Endothelial cell of umbilical vein (primary cell): ENCODE results near the gene LRRC66.

ENCODE experiments used
- EZH2 ChIP-seq: IDR thresholded peaks from 2 replicates; pipeline ENCODE4 v1.6.1; 2012; ENCODE audit warnings: borderline replicate concordance, low read depth, mild to moderate bottlenecking, moderate library complexity, low read length, inconsistent platforms; ENCODE audit not compliant: severe bottlenecking
- FOS ChIP-seq: IDR thresholded peaks from 2 replicates; pipeline ENCODE4 v1.6.1; 2011; ENCODE audit warnings: mild to moderate bottlenecking, low read length, moderate library complexity, borderline replicate concordance; ENCODE audit not compliant: insufficient read depth
- JUN ChIP-seq: IDR thresholded peaks from 2 replicates; pipeline ENCODE4 v1.6.1; 2011; ENCODE audit warnings: borderline replicate concordance, low read depth; ENCODE audit not compliant: insufficient read length, insufficient read depth
- POLR2A ChIP-seq: IDR thresholded peaks from 2 replicates; pipeline ENCODE4 v1.6.1; 2012; ENCODE audit warnings: low read depth, mild to moderate bottlenecking, control low read depth, low read length
- POLR2AphosphoS5 ChIP-seq: IDR thresholded peaks from 2 replicates; pipeline ENCODE4 v1.6.1; 2012; ENCODE audit warnings: low read depth, mild to moderate bottlenecking, control low read depth, low read length, moderate library complexity; ENCODE audit not compliant: insufficient read depth
- TF ChIP-seq, protein P1 (sequence below), 2 donors: IDR thresholded peaks; 1 replicate in 1 of 2; 2 replicates in 1 of 2; pipeline ENCODE4 v1.5.1; 2011; ENCODE audit warnings: low read length in 2 of 2, mild to moderate bottlenecking in 2 of 2, moderate library complexity in 2 of 2, control low read depth in 1 of 2, inconsistent platforms in 1 of 2, low read depth in 1 of 2; ENCODE audit not compliant: insufficient read depth in 1 of 2; ENCODE audit errors: extremely low read depth in 1 of 2
- TF ChIP-seq, protein P2 (sequence below): IDR thresholded peaks from 2 replicates; pipeline ENCODE4 v1.6.1; 2011; ENCODE audit not compliant: insufficient read depth, insufficient read length

DNA sequence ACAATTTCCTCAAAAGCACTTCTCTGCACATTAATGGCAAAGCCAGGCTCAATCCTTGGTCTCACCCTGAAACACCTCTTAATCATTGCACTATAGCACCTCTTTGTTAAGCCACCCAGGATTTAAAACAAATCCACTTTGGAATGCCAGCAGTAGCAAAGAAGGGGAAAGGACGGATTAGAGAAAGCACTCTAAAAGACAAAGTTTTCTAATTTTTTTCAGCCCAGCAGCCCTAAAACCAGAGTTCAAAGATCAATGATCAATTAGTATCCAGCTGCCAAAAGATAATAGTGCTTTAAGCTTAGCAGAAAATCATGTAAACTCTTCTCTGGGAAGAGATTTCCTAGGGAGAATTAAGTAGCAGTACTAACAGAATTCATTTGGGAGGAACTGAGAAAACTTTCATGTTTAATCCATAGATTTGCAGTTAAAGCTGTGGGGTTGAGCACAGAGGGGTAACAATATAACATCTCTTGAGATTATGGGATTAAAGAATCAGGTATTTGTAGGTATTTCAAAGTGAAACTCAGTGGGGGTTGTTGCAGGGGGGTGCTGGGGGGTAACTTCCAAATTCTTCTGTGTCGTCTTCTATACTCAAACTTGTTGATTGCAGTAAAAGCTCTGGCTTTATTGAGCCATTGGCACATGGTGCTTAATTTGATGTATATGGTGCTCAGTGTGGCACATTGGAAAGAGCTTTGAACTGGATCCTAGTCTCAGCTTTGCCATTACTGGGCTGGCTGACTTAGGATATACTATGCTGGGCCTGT lies 61.8 kb downstream of the LRRC66 start:
- TF ChIP-seq, protein P1, sequence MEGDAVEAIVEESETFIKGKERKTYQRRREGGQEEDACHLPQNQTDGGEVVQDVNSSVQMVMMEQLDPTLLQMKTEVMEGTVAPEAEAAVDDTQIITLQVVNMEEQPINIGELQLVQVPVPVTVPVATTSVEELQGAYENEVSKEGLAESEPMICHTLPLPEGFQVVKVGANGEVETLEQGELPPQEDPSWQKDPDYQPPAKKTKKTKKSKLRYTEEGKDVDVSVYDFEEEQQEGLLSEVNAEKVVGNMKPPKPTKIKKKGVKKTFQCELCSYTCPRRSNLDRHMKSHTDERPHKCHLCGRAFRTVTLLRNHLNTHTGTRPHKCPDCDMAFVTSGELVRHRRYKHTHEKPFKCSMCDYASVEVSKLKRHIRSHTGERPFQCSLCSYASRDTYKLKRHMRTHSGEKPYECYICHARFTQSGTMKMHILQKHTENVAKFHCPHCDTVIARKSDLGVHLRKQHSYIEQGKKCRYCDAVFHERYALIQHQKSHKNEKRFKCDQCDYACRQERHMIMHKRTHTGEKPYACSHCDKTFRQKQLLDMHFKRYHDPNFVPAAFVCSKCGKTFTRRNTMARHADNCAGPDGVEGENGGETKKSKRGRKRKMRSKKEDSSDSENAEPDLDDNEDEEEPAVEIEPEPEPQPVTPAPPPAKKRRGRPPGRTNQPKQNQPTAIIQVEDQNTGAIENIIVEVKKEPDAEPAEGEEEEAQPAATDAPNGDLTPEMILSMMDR (IDR thresholded peaks at IDR 0.05; ENCODE audit: extremely low read depth in 1 of 2, insufficient read depth in 1 of 2, low read depth in 1 of 2, low read length in 2 of 2), result no peak
- TF ChIP-seq POLR2A (no peak), EZH2 (no peak), POLR2AphosphoS5 (no peak), JUN (no peak), FOS (no peak)
- TF ChIP-seq, protein P2, sequence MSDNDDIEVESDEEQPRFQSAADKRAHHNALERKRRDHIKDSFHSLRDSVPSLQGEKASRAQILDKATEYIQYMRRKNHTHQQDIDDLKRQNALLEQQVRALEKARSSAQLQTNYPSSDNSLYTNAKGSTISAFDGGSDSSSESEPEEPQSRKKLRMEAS, result no peak
